Measurements from ENCODE around the gene CROT. TPM values are rescaled to one million over a fixed set of nuclear protein-coding genes. Genes with fewer than 3 reads are reported as not detected.

CROT gene
- total RNA-seq, 4 donors from 2014 or later = 3.6 to 16.3 (median 7.9) TPM

DNA sequence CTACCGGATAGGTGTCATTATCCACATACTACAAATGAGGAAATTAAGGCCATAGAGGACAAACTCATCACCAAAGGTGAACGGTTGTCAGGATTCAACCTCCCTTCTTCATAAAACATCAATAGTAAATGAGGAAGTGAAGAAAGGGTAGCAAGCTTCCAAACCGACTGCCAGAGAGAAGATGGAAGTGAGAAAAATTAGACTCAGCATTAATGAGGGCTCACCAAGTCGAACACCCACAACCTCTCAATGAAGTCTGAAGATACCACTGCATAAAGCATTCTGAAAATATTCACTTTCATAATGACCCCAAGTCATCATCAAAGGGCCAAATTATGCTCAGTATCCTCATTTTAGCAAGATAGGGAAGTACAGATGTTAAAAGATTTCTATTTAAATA, 100.4 kb downstream of the CROT start:
- Histone ChIP-seq H3K4me3 (no peak overlapping the region), H3K4me1 (no peaks in the 10 kb centered on the region), H3K27ac (no peak overlapping the region), H3K9me3 (no peaks in the 10 kb centered on the region), H3K27me3 (no peaks in the 10 kb centered on the region), H3K36me3 (no peaks in the 10 kb centered on the region)
- ATAC-seq (no peak), DNase-seq (no peak)
- in situ Hi-C loops (cut with MboI; ENCODE audit: low sequenced_read_pairs in 4 of 4) (no loop called here), intact Hi-C loops (cut with DNase I; ENCODE audit: low total_unique reads) (no loop called here)
- no peak for TF ChIP-seq POLR2A (IDR thresholded peaks at IDR 0.05)
- TF ChIP-seq CTCF (IDR thresholded peaks at IDR 0.05 in 4 of 5, conservative IDR thresholded peaks at IDR 0.05 in 1 of 5) = no peak

DNA sequence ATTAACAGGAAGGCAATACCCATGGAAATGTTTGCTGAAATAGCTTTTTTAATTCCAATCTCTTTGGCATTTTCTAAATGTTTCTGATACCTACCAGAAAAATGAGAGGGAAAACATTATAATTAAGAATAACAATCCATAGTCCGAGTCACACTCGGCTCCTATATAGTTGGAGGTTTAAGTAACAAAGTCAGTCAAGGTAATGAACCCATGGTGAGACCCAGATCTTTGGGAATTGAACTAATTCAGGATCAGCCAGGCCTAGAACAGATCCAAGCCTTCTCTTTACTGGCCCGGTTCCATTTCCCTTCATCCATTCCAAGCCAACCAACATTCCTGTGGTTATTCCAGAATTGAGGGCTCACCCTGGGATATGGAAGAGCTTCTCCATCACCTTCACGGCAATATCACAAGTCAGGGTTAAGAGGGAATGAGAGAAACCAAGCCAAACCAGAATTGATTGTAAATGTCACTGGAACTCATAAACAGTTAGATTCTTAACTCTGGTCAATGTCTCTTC, 101.7 kb downstream of the CROT start:
- intact Hi-C loops (cut with DNase I; ENCODE audit: low total_unique reads) = no loop called here

DNA sequence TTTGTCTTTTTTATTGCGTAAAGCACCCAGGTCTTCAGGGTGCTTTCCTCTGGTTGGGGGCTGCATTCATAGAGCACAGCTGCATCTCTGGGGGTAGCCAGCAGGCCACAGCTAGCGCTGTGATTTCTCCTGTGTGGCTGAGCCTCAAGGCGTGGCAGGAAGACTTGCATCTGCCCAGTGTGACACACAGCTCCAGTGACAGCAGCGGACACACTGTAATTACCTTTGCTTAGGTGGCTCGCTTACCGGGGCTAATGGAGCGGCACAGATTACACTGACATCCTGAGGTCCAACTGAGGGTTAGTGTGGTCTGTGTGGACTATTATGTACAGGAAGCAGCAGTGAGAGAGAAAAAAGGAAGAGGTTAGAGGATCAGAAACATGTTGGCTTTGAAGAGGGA, 102.9 kb downstream of the CROT start:
- Histone ChIP-seq H3K36me3 (no peaks in the 10 kb centered on the region), H3K4me3 (no peak overlapping the region), H3K27ac (no peak overlapping the region), H3K4me1 (no peaks in the 10 kb centered on the region), H3K9me3 (no peaks in the 10 kb centered on the region), H3K27me3 (no peaks in the 10 kb centered on the region)
- DNase-seq (no peak), ATAC-seq (no peak)
- in situ Hi-C loops (cut with MboI; ENCODE audit: low sequenced_read_pairs in 4 of 4) (no loop called here), intact Hi-C loops (cut with DNase I; ENCODE audit: low total_unique reads) (no loop called here)
- TF ChIP-seq CTCF (IDR thresholded peaks at IDR 0.05 in 4 of 5, conservative IDR thresholded peaks at IDR 0.05 in 1 of 5) = no peak
- TF ChIP-seq POLR2A (IDR thresholded peaks at IDR 0.05) = no peak

More for the DNA sequence above, 101.7 kb downstream of the CROT start:
- Histone ChIP-seq H3K27me3 (no peaks in the 10 kb centered on the region), H3K4me3 (no peak overlapping the region), H3K9me3 (no peaks in the 10 kb centered on the region), H3K36me3 (no peaks in the 10 kb centered on the region), H3K27ac (no peak overlapping the region), H3K4me1 (no peaks in the 10 kb centered on the region)
- in situ Hi-C loops (cut with MboI; ENCODE audit: low sequenced_read_pairs in 4 of 4) = no loop called here
- no peak for DNase-seq
- no peak for TF ChIP-seq CTCF (IDR thresholded peaks at IDR 0.05 in 4 of 5, conservative IDR thresholded peaks at IDR 0.05 in 1 of 5)
- ATAC-seq = no peak

Other genes starting within 250 kb of the CROT start
- 10 to 100 TPM; 10.6 to 31.9 (median 13.1) TPM for gene DMTF1, start 193.2 kb upstream of the CROT start, total RNA-seq
- gene TMEM243, start 125.9 kb upstream of the CROT start, total RNA-seq = 1 to 10 TPM; 2.8 to 6.5 (median 4.1) TPM
- 1 to 10 TPM in 2 of 4 donors, under 1 TPM in 2; 0.61 to 2.3 (median 1.1) TPM for gene ABCB4, start 130.0 kb downstream of the CROT start, total RNA-seq